MM.1S (cell line): ENCODE measurements around the gene FSD1.
A peak's percentile ranks its signal among the peaks of the same experiment; 100 is the strongest.

Experiments
- DNase-seq: peaks from one replicate; pipeline ENCODE4 v3.0.0-alpha.2; 2015
- H2AFZ ChIP-seq: fragments of 300-600 bp; sonication (generic); 2 replicates; pipeline ENCODE4 v1.6.0; 2016; ENCODE audit warnings: antibody characterized with exemption, low read length
- H3F3A ChIP-seq: fragments of 300-600 bp; sonication (generic); 2 replicates; pipeline ENCODE4 v1.6.1; 2016; ENCODE audit warnings: mild to moderate bottlenecking, antibody characterized with exemption, low read length, moderate library complexity, mixed read lengths; ENCODE audit not compliant: insufficient read depth
- H3K27ac ChIP-seq: fragments of 300-600 bp; sonication (generic); 2 replicates; pipeline ENCODE4 v1.5.1; 2016; ENCODE audit warnings: mild to moderate bottlenecking, low read length
- H3K27me3 ChIP-seq: fragments of 300-600 bp; sonication (generic); replicated peaks from 2 replicates; pipeline ENCODE4 v1.6.0; 2016; ENCODE audit warnings: low read length; ENCODE audit not compliant: insufficient read depth
- H3K36me3 ChIP-seq: fragments of 300-600 bp; sonication (generic); replicated peaks from 2 replicates; pipeline ENCODE4 v1.6.1; 2016; ENCODE audit warnings: mild to moderate bottlenecking, low read length, mixed read lengths; ENCODE audit not compliant: insufficient read depth
- H3K4me1 ChIP-seq: fragments of 300-600 bp; sonication (generic); 2 replicates; pipeline ENCODE4 v1.6.1; 2016; ENCODE audit warnings: low read length, mixed read lengths
- H3K4me2 ChIP-seq: fragments of 300-600 bp; sonication (generic); 2 replicates; pipeline ENCODE4 v1.6.0; 2016; ENCODE audit warnings: low read depth, low read length
- H3K4me3 ChIP-seq: fragments of 300-600 bp; sonication (generic); 2 replicates; pipeline ENCODE4 v1.5.1; 2016; ENCODE audit warnings: low read length, mixed read lengths
- H3K79me2 ChIP-seq: fragments of 300-600 bp; sonication (generic); 2 replicates; pipeline ENCODE4 v1.6.1; 2016; ENCODE audit warnings: mixed run types, low read length, mixed read lengths
- H3K9ac ChIP-seq: fragments of 300-600 bp; sonication (generic); 2 replicates; pipeline ENCODE4 v1.6.1; 2016; ENCODE audit warnings: low read length, mixed read lengths
- H3K9me2 ChIP-seq: fragments of 300-600 bp; sonication (generic); replicated peaks from 2 replicates; pipeline ENCODE4 v1.6.1; 2016; ENCODE audit warnings: mild to moderate bottlenecking, low read length, mixed read lengths; ENCODE audit not compliant: insufficient read depth
- H3K9me3 ChIP-seq: fragments of 300-600 bp; sonication (generic); replicated peaks from 2 replicates; pipeline ENCODE4 v1.6.1; 2016; ENCODE audit warnings: mild to moderate bottlenecking, low read length, mixed read lengths; ENCODE audit not compliant: insufficient read depth
- H4K20me1 ChIP-seq: fragments of 300-600 bp; sonication (generic); 2 replicates; pipeline ENCODE4 v1.6.1; 2016; ENCODE audit warnings: mild to moderate bottlenecking, low read length, moderate library complexity, mixed read lengths; ENCODE audit not compliant: insufficient read depth
- CTCF ChIP-seq: fragments of 300-600 bp; sonication (generic); IDR thresholded peaks from 2 replicates; pipeline ENCODE4 v1.5.1; 2016; ENCODE audit warnings: antibody characterized with exemption, low read length, mixed read lengths
- EZH2 ChIP-seq: fragments of 300-600 bp; sonication (generic); optimal IDR thresholded peaks from 2 replicates; pipeline ENCODE3; 2017; ENCODE audit warnings: low read depth, mild to moderate bottlenecking, antibody characterized with exemption, low read length, mixed read lengths
- EZH2phosphoT487 ChIP-seq: fragments of 300-600 bp; sonication (generic); IDR thresholded peaks from 2 replicates; pipeline ENCODE4 v1.6.1; 2018; ENCODE audit warnings: antibody characterized with exemption, low read length

FSD1 gene

GRCh38 chr19:4338441-4339355 is 34.3 kb downstream of the FSD1 start, which contains the start of gene STAP2:
Gene STAP2 (minus strand): TSS chr19:4338827. CDS start chr19:4338753, 74 bp downstream.
- Histone ChIP-seq H3K4me2 (peak within 1 kb of the TSS; percentile 82), H3K27me3 (no peaks in the 10 kb centered on the region), H3K79me2 (no peaks in the 10 kb centered on the region), H3K9me2 (no peaks in the 10 kb centered on the region), H3K9me3 (no peaks in the 10 kb centered on the region), H3K4me1 (peaks cover 6% of the 10 kb centered on the region; the same call in 1 of the 2 replicates), H3K9ac (peak within 1 kb of the TSS; percentile 67), H2AFZ (peak within 1 kb of the TSS; percentile 77), H3K36me3 (no peaks in the 10 kb centered on the region), H3K4me3 (peak within 1 kb of the TSS; percentile 56), H4K20me1 (no peaks in the 10 kb centered on the region), H3F3A (peaks cover 5% of the 10 kb centered on the region; the same call in 1 of the 2 replicates), H3K27ac (peak within 1 kb of the TSS; percentile 25; the same call in 1 of the 2 replicates)
- peak; percentile 36 for DNase-seq
- TF ChIP-seq EZH2 (no peak), EZH2phosphoT487 (no peak), CTCF (no peak)

GRCh38 chr19:4342314-4342614 is 37.9 kb downstream of the FSD1 start:
- Histone ChIP-seq H3K27me3 (no peaks in the 10 kb centered on the region), H3F3A (peaks cover 5% of the 10 kb centered on the region; the same call in 1 of the 2 replicates), H3K79me2 (peaks cover 6% of the 10 kb centered on the region), H3K27ac (no peak overlapping the region; the same call in 1 of the 2 replicates), H3K36me3 (no peaks in the 10 kb centered on the region), H4K20me1 (no peaks in the 10 kb centered on the region), H3K4me1 (peaks cover 12% of the 10 kb centered on the region; the same call in 1 of the 2 replicates), H3K9me3 (no peaks in the 10 kb centered on the region), H2AFZ (peak overlapping the region; percentile 90), H3K4me2 (peak overlapping the region; percentile 90), H3K9me2 (no peaks in the 10 kb centered on the region), H3K9ac (peak overlapping the region; percentile 61; the same call in 1 of the 2 replicates), H3K4me3 (peak overlapping the region; percentile 67)
- DNase-seq = no peak
- no peak for TF ChIP-seq EZH2
- no peak for TF ChIP-seq EZH2phosphoT487
- no peak for TF ChIP-seq CTCF

- H4K20me1 ChIP-seq = no peaks in the 10 kb centered on the region
- peaks cover 6% of the 10 kb centered on the region for H3K79me2 ChIP-seq
- H3K27me3 ChIP-seq = no peaks in the 10 kb centered on the region
- H2AFZ ChIP-seq = peak overlapping the region; percentile 98
- peak overlapping the region; percentile 81 for H3K27ac ChIP-seq
- DNase-seq = peak; percentile 100
- H3K36me3 ChIP-seq = no peaks in the 10 kb centered on the region
- TF ChIP-seq EZH2phosphoT487 = no peak
- no peak for TF ChIP-seq EZH2
- TF ChIP-seq CTCF = peak; percentile 27
- H3K4me1 ChIP-seq = peaks cover 12% of the 10 kb centered on the region; the same call in 1 of the 2 replicates
- H3F3A ChIP-seq = peaks cover 4% of the 10 kb centered on the region; the same call in 1 of the 2 replicates
- no peaks in the 10 kb centered on the region for H3K9me3 ChIP-seq
- peak overlapping the region; percentile 91 for H3K4me2 ChIP-seq
- H3K9me2 ChIP-seq = no peaks in the 10 kb centered on the region
- H3K9ac ChIP-seq = peak overlapping the region; percentile 78
- H3K4me3 ChIP-seq = peak overlapping the region; percentile 90
These were observed 38.4 kb downstream of the FSD1 start for GRCh38 chr19:4342615-4343369.
